Measurements from ENCODE around the gene TENM3. TPM values are rescaled to one million over a fixed set of nuclear protein-coding genes. Genes with fewer than 3 reads are reported as not detected.

Gene TENM3
- total RNA-seq, 1 donor from 2014 or later = 11.0 TPM

DNA sequence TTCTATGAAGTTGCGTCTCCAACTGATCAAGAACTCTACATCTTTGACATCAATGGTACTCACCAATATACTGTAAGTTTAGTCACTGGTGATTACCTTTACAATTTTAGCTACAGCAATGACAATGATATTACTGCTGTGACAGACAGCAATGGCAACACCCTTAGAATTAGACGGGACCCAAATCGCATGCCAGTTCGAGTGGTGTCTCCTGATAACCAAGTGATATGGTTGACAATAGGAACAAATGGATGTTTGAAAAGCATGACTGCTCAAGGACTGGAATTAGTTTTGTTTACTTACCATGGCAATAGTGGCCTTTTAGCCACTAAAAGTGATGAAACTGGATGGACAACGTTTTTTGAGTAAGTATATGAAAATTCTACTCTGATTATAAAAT, 511.7 kb downstream of the TENM3 start:
- intact Hi-C loops (cut with DNase I) = no loop called here
- H3K27ac ChIP-seq = no peak overlapping the region
- no peaks in the 10 kb centered on the region for H3K9me3 ChIP-seq
- H3K27me3 ChIP-seq = no peaks in the 10 kb centered on the region
- DNase-seq (ENCODE audit: extremely low spot score in 2 of 2) = no peak
- TF ChIP-seq POLR2A (IDR thresholded peaks at IDR 0.05) = no peak
- TF ChIP-seq, protein P1, sequence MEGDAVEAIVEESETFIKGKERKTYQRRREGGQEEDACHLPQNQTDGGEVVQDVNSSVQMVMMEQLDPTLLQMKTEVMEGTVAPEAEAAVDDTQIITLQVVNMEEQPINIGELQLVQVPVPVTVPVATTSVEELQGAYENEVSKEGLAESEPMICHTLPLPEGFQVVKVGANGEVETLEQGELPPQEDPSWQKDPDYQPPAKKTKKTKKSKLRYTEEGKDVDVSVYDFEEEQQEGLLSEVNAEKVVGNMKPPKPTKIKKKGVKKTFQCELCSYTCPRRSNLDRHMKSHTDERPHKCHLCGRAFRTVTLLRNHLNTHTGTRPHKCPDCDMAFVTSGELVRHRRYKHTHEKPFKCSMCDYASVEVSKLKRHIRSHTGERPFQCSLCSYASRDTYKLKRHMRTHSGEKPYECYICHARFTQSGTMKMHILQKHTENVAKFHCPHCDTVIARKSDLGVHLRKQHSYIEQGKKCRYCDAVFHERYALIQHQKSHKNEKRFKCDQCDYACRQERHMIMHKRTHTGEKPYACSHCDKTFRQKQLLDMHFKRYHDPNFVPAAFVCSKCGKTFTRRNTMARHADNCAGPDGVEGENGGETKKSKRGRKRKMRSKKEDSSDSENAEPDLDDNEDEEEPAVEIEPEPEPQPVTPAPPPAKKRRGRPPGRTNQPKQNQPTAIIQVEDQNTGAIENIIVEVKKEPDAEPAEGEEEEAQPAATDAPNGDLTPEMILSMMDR (IDR thresholded peaks at IDR 0.05) = no peak
- no peak for TF ChIP-seq POLR2AphosphoS5 (IDR thresholded peaks at IDR 0.05; ENCODE audit: insufficient read depth in 1 of 2, low read depth in 1 of 2)
- no peak overlapping the region for H3K4me3 ChIP-seq
- peaks cover 0 to 4% of the 10 kb centered on the region in 2 donors for H3K36me3 ChIP-seq
- no peaks in the 10 kb centered on the region for H3K4me1 ChIP-seq

DNA sequence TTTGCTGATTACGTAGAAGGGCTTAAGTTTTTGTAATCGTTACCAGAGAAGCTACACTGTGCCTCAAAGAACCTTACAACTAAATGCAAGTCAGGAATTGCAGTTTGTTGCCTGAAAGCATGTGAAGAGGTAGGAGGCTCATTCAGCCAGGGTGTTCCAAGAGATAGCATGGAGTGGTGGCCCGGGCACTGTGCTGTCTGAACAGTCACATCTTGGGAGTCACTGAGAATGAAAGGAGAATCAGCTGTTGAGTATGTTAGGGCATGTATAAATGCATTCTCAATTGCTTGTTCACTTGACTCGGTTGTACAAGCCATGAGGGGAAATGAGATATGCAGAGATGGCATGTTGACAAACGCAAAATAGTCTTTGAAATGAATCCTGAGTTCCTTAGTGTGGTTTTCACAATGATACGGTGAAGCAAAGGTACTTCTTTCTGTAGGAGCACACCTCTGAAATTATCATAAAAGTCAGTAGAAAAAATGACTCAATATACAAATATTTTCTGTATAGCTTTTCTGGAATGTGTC, 513.0 kb downstream of the TENM3 start:
- Histone ChIP-seq H3K27ac (no peak overlapping the region), H3K4me1 (no peaks in the 10 kb centered on the region), H3K4me3 (no peak overlapping the region), H3K36me3 (peaks cover 0 to 4% of the 10 kb centered on the region in 2 donors), H3K27me3 (no peaks in the 10 kb centered on the region), H3K9me3 (no peaks in the 10 kb centered on the region)
- no peak for DNase-seq (ENCODE audit: extremely low spot score in 2 of 2)
- TF ChIP-seq POLR2A (IDR thresholded peaks at IDR 0.05) (no peak), POLR2AphosphoS5 (IDR thresholded peaks at IDR 0.05; ENCODE audit: insufficient read depth in 1 of 2, low read depth in 1 of 2) (no peak)
- TF ChIP-seq, protein P1 (IDR thresholded peaks at IDR 0.05) = no peak
- intact Hi-C loops (cut with DNase I) = no loop called here

DNA sequence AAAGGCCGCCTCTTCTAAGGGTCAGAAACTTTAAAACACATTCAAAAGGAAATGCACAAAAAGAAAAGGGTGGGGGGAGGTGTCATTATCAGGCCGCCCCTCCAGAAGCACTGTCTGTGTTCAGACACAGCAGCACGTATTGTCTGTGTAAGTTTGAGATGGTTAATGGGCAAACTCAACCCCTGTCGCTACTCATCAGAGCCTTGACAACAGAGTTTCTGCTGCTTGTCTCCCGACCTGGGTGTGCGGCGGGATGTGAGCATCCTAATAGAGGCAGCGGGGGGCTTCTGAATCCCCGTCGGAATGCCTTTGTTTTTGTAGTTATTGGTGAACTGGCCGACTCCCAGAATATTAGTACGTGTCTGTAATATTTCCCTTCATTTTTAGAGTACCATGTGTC, 515.1 kb downstream of the TENM3 start:
- intact Hi-C loops (cut with DNase I) = no loop called here
- no peak for DNase-seq (ENCODE audit: extremely low spot score in 2 of 2)
- no peak overlapping the region for H3K4me3 ChIP-seq
- no peaks in the 10 kb centered on the region for H3K9me3 ChIP-seq
- peaks cover 0 to 4% of the 10 kb centered on the region in 2 donors for H3K36me3 ChIP-seq
- H3K27ac ChIP-seq = no peak overlapping the region
- no peaks in the 10 kb centered on the region for H3K4me1 ChIP-seq
- no peaks in the 10 kb centered on the region for H3K27me3 ChIP-seq
- no peak for TF ChIP-seq POLR2A (IDR thresholded peaks at IDR 0.05)
- TF ChIP-seq, protein P1 (IDR thresholded peaks at IDR 0.05) = no peak
- no peak for TF ChIP-seq POLR2AphosphoS5 (IDR thresholded peaks at IDR 0.05; ENCODE audit: insufficient read depth in 1 of 2, low read depth in 1 of 2)

DNA sequence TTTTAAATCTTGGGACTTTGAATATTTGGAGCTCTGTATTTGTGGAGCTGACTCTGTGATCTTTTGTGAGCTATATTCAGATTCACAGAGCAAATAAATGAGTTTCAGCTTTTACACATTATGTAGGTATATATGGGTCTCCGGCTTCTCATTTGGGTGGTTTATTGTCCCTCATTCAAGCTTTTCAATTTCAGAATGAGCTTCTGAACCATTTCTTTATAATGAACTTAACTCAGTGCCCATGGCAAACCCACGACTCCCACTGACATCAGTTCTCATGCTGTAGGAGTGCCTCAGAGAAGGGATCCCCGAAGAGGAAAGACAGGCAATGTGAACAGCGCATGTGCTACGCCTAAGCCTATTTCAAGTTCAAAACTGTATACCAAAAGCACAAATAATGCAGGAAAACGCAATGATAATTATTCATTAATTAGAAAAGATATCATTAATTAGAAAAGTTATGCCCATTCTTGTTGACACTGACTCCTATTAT, 517.4 kb downstream of the TENM3 start:
- intact Hi-C loops (cut with DNase I) = no loop called here
- Histone ChIP-seq H3K4me3 (no peak overlapping the region), H3K27me3 (no peaks in the 10 kb centered on the region), H3K9me3 (no peaks in the 10 kb centered on the region), H3K4me1 (no peaks in the 10 kb centered on the region), H3K36me3 (no peaks in the 10 kb centered on the region), H3K27ac (no peak overlapping the region)
- DNase-seq (ENCODE audit: extremely low spot score in 2 of 2) = no peak
- TF ChIP-seq POLR2A (IDR thresholded peaks at IDR 0.05) (no peak), POLR2AphosphoS5 (IDR thresholded peaks at IDR 0.05; ENCODE audit: insufficient read depth in 1 of 2, low read depth in 1 of 2) (no peak)
- TF ChIP-seq, protein P1 (IDR thresholded peaks at IDR 0.05) = no peak

DNA sequence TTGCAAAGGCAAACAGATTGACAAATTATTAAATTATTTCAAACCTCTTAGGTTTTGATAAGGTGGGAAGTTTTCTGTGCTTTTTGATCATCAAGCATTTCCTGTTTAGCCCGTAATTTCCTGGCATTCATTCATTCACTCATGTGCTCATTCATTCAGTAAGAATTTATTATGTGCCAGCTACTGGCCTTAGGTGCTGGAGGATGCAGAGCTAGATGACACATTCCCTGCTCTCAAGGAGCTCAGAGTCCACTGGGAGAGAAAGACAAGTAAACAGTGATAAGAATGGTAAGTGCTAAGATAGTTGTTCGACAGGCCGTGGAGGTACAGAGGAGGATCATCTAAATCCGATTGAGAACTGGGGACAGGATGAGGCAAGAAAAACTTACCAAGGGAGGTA, 520.9 kb downstream of the TENM3 start:
- H3K27me3 ChIP-seq = no peaks in the 10 kb centered on the region

More for the DNA sequence above, 520.9 kb downstream of the TENM3 start:
- Histone ChIP-seq H3K36me3 (no peaks in the 10 kb centered on the region), H3K4me3 (no peak overlapping the region), H3K9me3 (no peaks in the 10 kb centered on the region), H3K4me1 (no peaks in the 10 kb centered on the region), H3K27ac (no peak overlapping the region)
- intact Hi-C loops (cut with DNase I) = no loop called here
- no peak for TF ChIP-seq POLR2A (IDR thresholded peaks at IDR 0.05)
- TF ChIP-seq POLR2AphosphoS5 (IDR thresholded peaks at IDR 0.05; ENCODE audit: insufficient read depth in 1 of 2, low read depth in 1 of 2) = no peak
- TF ChIP-seq, protein P1 (IDR thresholded peaks at IDR 0.05) = no peak
- no peak for DNase-seq (ENCODE audit: extremely low spot score in 2 of 2)

Measured in vagina (tissue), 2 donors.